ENCODE measurements around the gene CEP85. TPM values are rescaled to one million over a fixed set of nuclear protein-coding genes. Genes with fewer than 3 reads are reported as not detected.
A peak's percentile ranks its signal among the peaks of the same experiment; 100 is the strongest.

CEP85 gene
- total and polyA plus RNA-seq, 2 of the 13 experiments (the other 11 are each of a cell fraction or from before 2014, with no cell fraction given) = 16.1 to 26.7 TPM

GRCh38 chr1:26306290-26307229 lies 72.6 kb downstream of the CEP85 start, which contains the start of gene UBXN11 (continued):
- TF ChIP-seq ZNF83 (CRISPR knock-in tag; IDR thresholded peaks at IDR 0.05; ENCODE audit: borderline replicate concordance) (no peak), ZFP37 (CRISPR knock-in tag; IDR thresholded peaks at IDR 0.05; ENCODE audit: borderline replicate concordance) (no peak), TRIM24 (CRISPR knock-in tag; IDR thresholded peaks at IDR 0.05) (no peak), SOX6 (IDR thresholded peaks at IDR 0.05) (no peak), SOX6 (CRISPR knock-in tag; IDR thresholded peaks at IDR 0.05) (peak; percentile 34; the same call in 1 of the 2 replicates), TCF7 (IDR thresholded peaks at IDR 0.05; ENCODE audit: low read depth) (no peak), SNAPC2 (CRISPR knock-in tag; IDR thresholded peaks at IDR 0.05) (peak; percentile 79; the same call in 1 of the 2 replicates), SP4 (CRISPR knock-in tag; IDR thresholded peaks at IDR 0.05) (peak; percentile 62), GLI4 (CRISPR knock-in tag; IDR thresholded peaks at IDR 0.05; ENCODE audit: borderline replicate concordance) (no peak), RARA (CRISPR knock-in tag; IDR thresholded peaks at IDR 0.05) (no peak), FOXA3 (CRISPR knock-in tag; IDR thresholded peaks at IDR 0.05) (peak; percentile 50; the same call in 1 of the 2 replicates), KDM2A (CRISPR knock-in tag; IDR thresholded peaks at IDR 0.05; ENCODE audit: borderline replicate concordance, low read depth) (peak; percentile 50), ZNF501 (CRISPR knock-in tag; IDR thresholded peaks at IDR 0.05) (no peak), ZNF790 (CRISPR knock-in tag; IDR thresholded peaks at IDR 0.05; ENCODE audit: borderline replicate concordance) (no peak), DR1 (CRISPR knock-in tag; IDR thresholded peaks at IDR 0.05) (0 out of 2 replicates have a peak, but pooled peaks have one; percentile 40), ZNF816 (CRISPR knock-in tag; IDR thresholded peaks at IDR 0.05; ENCODE audit: borderline replicate concordance) (no peak)
- TF ChIP-seq, protein P1, sequence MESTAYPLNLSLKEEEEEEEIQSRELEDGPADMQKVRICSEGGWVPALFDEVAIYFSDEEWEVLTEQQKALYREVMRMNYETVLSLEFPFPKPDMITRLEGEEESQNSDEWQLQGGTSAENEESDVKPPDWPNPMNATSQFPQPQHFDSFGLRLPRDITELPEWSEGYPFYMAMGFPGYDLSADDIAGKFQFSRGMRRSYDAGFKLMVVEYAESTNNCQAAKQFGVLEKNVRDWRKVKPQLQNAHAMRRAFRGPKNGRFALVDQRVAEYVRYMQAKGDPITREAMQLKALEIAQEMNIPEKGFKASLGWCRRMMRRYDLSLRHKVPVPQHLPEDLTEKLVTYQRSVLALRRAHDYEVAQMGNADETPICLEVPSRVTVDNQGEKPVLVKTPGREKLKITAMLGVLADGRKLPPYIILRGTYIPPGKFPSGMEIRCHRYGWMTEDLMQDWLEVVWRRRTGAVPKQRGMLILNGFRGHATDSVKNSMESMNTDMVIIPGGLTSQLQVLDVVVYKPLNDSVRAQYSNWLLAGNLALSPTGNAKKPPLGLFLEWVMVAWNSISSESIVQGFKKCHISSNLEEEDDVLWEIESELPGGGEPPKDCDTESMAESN (CRISPR knock-in tag; conservative IDR thresholded peaks at IDR 0.05) = peak; percentile 32; the same call in 1 of the 2 replicates
- TF ChIP-seq, protein P2, sequence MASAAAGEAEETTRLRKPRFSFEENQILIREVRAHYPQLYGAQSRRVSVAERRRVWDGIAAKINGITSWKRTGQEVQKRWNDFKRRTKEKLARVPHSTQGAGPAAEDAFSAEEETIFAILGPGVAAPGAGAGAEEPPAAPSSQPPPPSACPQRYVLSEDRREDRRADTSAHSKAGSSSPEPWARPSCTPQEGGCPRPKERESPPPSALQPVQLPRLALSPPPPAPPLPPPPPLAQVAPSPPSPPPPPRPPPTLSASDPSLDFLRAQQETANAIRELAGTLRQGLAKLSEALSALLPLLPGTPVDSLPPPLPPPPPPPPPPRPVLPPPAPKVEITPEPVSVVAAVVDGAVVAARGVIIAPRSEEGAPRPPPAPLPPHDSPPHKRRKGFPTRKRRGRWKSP (CRISPR knock-in tag; IDR thresholded peaks at IDR 0.05) = no peak
- TF ChIP-seq, protein P3, sequence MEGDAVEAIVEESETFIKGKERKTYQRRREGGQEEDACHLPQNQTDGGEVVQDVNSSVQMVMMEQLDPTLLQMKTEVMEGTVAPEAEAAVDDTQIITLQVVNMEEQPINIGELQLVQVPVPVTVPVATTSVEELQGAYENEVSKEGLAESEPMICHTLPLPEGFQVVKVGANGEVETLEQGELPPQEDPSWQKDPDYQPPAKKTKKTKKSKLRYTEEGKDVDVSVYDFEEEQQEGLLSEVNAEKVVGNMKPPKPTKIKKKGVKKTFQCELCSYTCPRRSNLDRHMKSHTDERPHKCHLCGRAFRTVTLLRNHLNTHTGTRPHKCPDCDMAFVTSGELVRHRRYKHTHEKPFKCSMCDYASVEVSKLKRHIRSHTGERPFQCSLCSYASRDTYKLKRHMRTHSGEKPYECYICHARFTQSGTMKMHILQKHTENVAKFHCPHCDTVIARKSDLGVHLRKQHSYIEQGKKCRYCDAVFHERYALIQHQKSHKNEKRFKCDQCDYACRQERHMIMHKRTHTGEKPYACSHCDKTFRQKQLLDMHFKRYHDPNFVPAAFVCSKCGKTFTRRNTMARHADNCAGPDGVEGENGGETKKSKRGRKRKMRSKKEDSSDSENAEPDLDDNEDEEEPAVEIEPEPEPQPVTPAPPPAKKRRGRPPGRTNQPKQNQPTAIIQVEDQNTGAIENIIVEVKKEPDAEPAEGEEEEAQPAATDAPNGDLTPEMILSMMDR (CRISPR knock-in tag; IDR thresholded peaks at IDR 0.05) = peak; percentile 24; the same call in 1 of the 2 replicates
- TF ChIP-seq, protein P4, sequence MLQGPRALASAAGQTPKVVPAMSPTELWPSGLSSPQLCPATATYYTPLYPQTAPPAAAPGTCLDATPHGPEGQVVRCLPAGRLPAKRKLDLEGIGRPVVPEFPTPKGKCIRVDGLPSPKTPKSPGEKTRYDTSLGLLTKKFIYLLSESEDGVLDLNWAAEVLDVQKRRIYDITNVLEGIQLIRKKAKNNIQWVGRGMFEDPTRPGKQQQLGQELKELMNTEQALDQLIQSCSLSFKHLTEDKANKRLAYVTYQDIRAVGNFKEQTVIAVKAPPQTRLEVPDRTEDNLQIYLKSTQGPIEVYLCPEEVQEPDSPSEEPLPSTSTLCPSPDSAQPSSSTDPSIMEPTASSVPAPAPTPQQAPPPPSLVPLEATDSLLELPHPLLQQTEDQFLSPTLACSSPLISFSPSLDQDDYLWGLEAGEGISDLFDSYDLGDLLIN (CRISPR knock-in tag; IDR thresholded peaks at IDR 0.05; ENCODE audit: borderline replicate concordance) = no peak
- TF ChIP-seq, protein P5, sequence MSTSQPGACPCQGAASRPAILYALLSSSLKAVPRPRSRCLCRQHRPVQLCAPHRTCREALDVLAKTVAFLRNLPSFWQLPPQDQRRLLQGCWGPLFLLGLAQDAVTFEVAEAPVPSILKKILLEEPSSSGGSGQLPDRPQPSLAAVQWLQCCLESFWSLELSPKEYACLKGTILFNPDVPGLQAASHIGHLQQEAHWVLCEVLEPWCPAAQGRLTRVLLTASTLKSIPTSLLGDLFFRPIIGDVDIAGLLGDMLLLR (CRISPR knock-in tag; IDR thresholded peaks at IDR 0.05) = peak; percentile 74; the same call in 1 of the 2 replicates

Data from HepG2 (cell line).